ENCODE results near the gene CDC42SE2.
"Not testable (repeated sequence)": the region's sequence is repeated elsewhere in the genome, so short reads cannot be mapped to it uniquely, and the experiment has no call there.

Gene CDC42SE2

DNA sequence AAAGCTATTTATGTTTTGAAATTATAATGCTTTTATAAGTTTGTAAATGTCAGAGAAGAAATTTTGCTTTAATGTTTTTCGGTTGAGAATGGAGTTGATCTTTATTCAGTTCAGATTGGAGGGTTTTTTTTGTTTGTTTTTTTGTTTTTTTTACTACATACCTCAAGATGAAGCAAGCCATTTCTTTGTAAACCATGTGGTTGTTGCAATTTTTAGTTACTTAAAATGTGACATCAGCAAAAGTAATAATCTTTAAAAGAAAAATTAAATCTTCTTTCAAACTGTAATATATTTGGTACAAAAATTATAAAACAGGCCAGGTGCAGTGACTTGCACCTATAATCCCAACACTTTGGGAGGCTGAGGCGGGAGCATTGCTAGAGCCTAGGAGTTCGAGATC lies 102.6 kb downstream of the CDC42SE2 start:
- DNase-seq (ENCODE audit: low read depth in 3 of 3): no peak

DNA sequence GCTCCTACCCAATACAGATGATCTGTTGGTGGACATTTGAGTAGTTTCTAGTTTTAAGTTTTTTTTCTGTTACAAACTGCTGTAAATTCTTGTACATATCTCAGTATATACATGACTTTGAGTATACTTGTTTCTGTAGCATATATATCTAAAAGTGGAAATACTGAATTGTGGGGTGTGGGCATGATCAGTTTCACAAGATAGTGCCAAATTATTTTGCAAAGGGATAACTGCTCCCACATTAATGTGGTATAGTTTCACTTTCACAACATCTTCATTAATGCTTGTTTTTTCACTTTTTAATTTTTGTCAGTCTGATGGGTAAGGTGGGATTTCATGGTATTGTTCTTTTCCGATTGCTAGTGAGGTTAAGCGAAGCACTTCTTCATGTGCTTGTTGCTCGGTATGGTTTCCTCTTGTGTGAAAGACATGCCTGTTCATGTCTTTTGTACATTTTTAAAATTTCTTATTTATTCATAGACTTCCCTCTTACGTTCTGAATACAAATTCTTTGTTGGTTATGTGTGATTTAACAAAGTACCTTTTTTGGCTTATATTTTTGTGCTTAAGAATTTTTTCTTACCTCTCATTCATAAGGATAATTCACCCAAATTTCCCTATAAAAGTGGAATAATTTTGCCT lies 103.5 kb downstream of the CDC42SE2 start:
- no peak for DNase-seq (ENCODE audit: low read depth in 3 of 3)

DNA sequence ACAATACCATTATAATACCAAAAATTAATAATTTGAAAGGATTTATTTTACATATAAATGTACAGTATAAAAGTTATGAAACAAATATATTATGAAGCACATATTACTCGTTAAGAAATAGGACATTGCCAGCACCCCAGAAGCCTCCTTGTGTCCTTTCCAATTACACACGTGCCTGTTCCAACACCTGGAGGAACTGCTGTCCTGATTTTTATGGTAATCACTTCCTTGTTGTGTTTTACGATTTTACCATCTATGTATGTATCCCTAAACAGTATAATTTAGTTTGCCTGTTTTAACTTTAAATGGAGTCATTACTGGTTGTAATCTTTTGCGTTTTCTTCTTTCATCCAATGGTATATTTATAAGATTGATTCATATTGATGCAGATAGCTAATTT lies 105.0 kb downstream of the CDC42SE2 start:
- no peak for DNase-seq (ENCODE audit: low read depth in 3 of 3)

DNA sequence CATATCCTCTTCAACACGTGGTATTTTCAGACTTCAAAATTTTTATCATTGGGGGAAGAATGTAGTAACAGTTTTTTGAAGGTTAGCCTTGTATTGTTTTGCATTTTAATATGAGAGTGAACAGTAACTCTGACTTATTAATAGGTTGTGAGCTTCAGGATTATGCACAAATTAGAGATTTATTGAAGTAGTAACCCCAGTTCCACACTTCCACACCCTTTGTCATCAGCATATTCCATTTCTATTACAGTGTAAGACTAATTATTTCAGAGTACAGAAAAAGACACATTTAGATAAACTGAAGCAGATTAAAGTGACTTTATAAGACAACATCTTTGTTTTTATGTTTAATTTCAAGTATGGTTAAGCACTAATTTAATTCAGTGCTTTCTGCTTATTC lies 105.7 kb downstream of the CDC42SE2 start:
- no peak for DNase-seq (ENCODE audit: low read depth in 3 of 3)

DNA sequence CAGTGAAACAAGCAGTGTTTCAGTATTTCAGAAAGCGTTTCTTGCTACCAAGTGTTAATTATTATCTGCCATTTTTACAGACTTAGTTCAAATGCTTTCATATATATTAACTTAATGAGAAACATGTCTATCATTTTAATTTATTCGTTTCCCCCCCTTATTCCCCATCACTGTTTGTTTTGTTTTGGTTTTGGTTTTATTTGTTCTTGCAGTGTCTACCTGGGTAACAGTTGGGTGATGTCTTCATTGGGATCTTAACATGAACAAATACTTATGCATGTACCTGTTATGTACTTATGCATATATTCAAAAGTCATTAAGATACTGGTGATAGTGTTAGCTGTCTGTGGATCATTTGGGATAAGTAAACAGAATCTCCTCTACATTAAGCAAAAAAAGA lies 108.0 kb downstream of the CDC42SE2 start:
- no peak for DNase-seq (ENCODE audit: low read depth in 3 of 3)

DNA sequence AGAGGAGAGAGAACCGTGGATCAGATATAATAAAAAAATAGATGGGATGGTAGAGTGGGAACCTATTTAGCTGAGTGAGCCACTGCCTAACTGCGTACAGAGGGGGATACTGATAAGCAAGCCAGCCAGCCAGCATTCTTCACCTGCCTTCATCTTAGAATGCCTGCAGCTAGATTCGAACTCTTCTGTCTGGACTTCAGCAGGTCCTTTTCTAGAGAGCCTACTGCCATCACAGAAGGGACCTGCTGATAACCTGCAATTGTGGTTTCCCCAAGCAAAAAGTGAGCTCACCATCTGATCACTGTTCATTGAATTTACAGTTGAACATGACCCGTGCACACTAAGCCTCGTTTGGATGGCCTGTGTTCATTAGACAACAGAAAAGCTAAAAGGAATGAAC lies 109.4 kb downstream of the CDC42SE2 start:
- DNase-seq (ENCODE audit: low read depth in 3 of 3): no peak

DNA sequence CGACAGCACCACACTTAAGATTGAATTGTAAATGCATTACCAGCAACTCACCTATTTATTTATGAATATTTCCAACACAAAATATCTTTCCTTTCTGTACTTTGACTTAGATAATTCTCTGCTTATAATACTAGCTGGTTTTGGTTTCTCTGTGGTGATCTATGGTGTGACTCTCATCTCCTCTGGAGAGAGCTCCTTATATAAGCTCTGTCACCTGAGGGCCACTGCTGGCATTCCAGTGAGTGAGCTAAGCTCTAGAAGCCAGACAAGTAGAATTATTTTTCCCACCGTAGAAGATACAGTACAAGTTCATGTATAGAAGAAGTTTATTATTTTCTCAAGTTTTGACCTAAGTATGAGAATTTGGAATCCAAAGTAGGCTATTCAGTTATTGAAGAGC lies 111.5 kb downstream of the CDC42SE2 start:
- DNase-seq (ENCODE audit: low read depth in 3 of 3): no peak

DNA sequence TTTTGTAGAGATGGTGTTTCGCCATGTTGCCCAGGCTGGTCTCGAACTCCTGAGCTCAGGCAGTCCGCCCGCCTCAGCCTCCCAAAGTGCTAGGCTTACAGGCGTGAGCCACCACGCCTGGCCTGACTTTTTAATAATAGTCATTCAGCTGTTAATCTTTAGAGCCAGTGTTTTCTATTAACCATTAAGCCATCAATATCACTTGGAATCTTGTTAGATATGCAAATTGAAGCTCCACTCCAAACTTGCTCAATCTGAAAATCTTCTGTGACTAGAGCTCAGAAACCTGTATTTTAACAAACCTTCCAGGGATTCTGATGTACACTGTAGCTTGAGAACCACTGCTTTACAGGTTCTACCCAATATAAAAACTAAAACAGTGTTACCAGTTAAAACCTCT lies 113.5 kb downstream of the CDC42SE2 start:
- no peak for DNase-seq (ENCODE audit: low read depth in 3 of 3)

DNA sequence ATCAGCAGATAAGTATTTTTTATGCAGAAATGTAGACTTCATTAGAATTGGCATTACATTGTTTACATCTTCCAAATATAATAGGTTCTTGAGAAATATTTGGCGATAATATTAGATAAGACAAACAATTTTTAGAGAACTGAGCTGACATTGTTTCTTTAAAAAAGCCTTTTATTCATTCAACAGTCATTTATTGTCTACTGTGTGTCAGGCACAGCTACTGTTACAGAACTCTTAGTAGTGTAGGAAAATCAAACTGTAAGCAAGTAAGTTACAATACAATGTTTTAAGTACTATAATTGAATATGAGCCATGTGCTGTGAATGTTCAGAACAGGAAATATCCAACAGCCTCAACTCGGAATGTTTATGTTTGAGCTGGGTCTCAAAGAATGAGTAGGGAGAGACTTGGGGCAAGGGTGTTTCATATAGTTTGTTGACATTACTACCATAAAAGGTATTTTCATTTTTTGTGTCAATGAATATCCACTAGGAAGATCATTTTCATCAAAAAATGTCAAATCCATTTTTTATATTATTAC lies 114.0 kb downstream of the CDC42SE2 start:
- no peak for DNase-seq (ENCODE audit: low read depth in 3 of 3)

DNA sequence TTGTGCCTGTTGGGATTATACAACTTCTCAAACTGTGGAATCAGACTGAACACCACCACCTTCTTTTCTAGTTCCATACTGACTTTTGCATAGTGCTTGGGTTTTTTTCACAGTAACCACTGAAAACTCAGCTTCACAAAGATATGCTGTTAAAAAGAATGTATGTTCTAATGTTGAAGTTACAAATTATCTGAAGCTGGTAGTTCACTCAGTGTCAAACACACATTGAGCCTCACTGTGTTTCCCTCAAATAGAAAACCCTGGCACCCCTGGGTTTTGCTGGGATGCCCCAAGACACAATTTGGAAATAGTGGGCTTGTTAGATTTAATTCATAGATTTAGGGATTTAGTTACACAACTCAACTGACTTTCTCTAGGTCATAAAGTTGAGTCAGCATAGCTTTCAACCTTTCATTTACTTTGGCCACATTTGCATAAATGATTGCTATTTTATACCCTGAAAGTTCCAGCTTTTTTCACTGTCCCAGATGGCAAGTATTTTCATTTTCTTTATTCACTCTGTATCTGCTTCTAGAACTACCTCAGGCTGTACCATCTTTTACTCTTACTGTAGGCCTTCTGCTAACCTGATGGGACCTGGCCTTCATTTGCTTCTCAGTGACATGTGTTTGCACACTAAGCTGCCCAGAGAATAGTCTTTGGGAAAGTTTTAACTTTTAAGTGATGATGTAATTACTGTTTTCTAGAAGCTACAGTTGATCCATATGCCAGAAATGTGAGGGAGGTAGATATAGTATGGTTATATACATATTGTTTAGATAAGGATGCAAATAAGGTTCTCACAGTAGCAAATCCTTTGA lies 115.1 kb downstream of the CDC42SE2 start:
- DNase-seq (ENCODE audit: low read depth in 3 of 3): no peak

DNA sequence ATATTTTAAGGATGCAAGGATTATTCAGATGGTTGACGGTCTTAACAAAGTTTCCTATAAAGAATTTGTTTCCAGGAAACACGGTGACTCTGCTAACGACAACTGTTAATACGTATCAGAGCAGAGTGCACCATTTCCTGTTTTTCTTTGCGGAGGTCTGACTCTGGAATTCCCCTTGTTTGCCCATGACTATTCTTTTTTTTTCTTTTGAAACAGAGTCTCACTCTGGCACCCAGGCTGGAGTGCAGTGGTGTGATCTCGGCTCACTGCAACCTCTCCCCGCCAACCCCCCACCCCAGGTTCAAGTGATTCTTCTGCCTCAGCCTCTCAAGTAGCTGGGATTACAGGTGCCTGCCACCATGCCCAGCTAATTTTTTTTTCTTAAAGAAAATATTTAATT lies 115.9 kb downstream of the CDC42SE2 start:
- DNase-seq (ENCODE audit: low read depth in 3 of 3): peak in 1 of 3 donors; percentile 50

DNA sequence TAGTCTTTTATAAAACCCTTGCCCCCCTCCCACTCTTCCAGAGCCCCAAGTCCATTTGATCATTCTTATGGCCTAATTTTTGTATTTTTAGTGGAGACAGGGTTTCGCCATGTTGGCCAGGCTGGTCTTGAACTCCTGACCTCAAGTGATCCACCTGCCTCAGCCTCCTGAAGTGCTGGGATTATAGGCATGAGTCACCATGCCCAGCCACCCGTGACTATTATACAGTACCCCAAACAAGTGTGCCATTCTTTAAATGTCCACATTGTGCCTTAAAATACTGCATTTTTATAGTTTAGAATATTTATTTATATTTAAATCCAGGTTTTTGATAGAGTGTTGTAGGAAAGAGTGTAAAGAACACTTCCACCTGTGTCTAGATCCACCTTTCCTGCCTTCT lies 116.4 kb downstream of the CDC42SE2 start:
- not testable (repeated sequence) for DNase-seq (ENCODE audit: low read depth in 3 of 3)

DNA sequence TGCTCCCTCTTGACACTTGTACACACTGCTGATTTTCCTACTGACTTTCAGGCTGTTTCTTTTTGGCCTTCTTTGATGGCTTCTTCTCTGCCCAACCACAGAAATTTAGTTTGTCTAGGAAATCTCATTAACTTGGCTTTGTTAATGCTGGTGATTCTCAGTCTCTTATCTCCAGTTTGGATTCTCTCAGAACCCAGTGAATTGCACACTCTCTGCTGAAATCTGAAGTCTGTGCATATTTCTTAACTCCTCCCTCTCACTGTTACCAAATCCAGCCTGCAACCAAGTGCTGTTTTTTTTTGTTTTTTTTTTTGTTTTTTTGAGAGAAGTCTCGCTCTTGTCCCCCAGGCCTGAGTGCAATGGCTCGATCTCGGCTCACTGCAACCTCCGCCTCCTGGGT lies 117.2 kb downstream of the CDC42SE2 start:
- DNase-seq (ENCODE audit: low read depth in 3 of 3): no peak

DNA sequence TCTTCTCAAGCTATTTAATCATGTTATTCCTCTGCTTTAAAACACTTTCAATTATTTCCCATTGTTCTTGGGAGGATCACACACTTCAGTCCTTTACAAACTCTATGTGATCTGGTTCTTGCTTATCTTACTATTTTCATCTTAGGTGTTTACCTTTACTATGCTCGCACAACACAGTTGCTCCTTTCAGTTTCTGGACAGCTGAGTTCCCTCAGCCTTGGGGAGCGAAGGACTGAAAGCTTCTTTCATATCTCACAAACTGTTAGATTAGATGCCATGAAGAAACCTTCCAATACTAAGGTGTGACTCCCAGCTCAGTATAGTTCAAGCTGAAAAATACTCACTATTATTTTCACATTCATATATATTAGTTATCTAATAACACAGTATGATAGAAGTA lies 117.9 kb downstream of the CDC42SE2 start:
- no peak for DNase-seq (ENCODE audit: low read depth in 3 of 3)

DNA sequence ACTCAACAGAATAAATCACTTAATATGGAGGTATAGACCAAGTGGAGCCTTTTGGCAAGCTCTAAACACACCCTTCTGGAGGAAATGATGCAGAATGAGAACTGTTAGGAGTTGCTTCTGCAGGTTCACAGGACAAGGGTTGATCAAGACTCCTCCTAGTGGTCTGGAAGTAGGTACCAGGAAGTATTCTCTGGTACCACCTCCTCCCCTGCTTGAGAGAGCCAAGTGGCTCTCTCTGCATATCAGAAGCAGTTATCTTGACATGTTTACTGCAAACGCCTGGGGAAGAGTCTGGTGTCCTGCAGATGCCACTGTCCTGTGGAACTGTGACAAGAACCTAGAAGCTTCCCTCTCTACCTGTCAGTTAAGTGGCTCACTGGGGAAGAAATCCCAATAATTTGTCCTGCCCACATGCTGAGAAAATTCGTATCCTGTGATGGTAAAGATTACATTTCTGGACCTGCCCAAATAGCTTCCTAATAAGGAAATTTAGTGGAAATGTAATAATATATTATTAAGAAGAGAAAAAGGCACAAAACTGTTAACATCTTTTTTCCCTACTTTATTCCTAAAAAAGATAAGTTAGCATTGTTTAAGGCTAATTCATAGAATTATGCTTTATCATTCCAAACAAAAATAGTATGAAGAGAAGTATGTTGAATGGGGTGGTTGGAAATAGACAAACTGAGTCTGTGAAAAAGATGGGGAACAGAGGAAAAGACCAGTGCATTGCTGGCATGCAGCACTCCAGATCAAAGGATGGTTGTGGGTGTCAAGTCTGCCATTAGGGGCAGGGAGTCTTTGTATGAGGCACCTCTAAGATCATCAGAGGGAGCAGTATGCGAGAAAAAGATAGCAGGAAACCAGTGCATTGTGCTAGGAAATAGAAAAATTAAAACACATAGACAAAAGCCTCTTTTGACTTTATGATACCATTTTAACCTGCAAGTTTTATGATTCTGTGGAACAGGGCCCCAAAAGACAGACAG lies 118.8 kb downstream of the CDC42SE2 start:
- DNase-seq (ENCODE audit: low read depth in 3 of 3): no peak

DNA sequence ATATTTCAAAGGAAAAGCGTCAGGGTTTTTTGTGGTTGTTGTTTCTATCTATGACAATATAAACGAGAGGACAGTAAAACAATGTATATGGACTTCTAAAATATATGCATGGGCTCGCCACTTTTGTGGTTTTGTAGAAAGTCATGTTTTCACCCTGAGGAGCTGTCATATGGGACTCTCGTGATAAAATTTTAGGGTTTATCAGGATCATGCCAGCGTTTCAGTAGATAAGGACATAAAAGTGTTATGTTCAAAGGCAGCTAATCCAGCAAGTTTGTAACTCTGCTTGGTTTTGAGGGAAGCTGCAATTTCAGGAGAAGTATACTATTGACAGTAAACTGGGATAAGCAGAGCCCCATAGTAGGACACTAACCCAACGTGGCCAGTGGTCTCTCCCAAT lies 120.3 kb downstream of the CDC42SE2 start:
- DNase-seq (ENCODE audit: low read depth in 3 of 3): no peak

DNA sequence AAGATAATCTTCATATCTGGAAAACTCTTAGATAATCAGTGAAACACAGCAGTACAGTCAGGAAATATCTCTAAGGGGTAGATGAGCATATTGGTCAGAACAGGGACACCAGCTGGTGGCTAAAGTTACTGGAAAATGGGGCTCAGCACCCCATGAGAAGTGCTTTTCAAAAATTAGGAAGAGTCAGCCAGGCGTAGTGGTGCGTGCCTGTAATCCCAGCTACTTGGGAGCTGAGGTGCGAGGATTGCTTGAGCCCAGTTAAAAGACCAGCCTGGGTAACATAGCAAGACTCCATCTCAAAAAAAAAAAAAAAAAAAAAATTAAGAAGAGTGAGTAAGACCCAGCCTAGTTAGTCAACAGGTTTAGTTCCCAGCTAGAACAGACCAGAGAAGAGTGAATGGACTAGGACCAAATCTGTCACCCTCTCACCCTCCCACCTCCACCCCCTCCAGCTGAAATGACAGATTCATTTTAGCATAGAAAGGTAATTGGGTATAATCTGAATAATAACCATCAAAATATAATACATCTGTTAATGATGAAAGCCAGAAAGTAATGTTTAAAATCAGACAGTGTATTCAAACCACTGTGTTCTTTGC lies 120.9 kb downstream of the CDC42SE2 start:
- peak in 1 of 3 donors; percentile 34 for DNase-seq (ENCODE audit: low read depth in 3 of 3)

DNA sequence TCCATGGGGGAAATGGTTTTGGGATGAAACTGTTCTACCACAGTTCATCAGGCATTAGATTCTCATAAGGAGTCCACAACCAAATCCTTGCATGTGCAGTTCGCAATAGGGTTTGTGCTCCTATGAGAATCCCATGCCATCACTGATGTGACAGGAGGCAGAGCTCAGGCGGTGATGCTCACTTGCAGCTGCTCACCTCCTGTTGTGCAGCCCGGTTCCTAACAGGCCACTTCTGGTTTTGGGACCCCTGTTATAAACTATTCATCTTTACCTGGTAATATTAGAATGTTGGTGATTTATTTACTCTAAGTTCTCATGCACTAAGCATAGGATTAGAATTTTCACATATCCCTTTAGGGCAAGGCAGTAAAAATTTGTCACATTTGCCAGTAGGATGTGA lies 122.3 kb downstream of the CDC42SE2 start:
- DNase-seq (ENCODE audit: low read depth in 3 of 3): no peak

DNA sequence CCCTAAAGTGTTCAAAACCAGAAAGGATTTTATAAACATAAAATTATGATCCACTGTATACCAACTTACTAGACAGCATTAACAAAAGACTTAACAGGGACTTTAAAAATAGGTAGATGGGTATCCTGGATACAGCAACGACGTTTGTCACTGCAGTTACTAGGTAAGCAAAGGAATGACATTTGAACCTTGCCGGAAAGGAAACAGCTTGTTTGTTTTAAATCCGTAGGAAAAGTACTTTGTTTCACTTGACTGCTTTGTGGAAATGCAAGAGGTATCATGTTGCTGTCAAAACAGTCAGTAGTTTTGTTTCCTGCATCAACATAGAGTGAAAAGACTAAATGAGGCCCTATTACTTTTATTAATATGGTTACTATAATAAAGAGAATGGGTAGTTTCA lies 122.9 kb downstream of the CDC42SE2 start:
- DNase-seq (ENCODE audit: low read depth in 3 of 3): no peak

DNA sequence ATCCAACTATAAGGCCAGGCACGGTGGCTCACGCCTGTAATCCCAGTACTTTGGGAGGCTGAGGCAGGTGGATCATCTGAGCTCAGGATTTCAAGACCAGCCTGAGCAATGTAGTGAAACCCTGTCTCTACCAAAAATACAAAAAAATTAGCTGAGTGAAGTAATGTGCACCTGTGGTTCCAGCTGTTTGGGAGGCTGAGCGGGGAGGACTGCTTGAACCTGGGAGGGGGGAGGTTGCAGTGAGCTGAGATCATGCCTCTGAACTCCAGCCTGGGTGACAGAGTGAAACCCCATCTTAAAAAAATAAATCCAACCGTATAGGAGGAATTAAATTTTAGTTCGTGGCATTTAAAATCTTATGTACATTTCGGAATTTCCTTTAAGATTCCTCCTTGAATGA lies 123.4 kb downstream of the CDC42SE2 start:
- no peak for DNase-seq (ENCODE audit: low read depth in 3 of 3)

DNA sequence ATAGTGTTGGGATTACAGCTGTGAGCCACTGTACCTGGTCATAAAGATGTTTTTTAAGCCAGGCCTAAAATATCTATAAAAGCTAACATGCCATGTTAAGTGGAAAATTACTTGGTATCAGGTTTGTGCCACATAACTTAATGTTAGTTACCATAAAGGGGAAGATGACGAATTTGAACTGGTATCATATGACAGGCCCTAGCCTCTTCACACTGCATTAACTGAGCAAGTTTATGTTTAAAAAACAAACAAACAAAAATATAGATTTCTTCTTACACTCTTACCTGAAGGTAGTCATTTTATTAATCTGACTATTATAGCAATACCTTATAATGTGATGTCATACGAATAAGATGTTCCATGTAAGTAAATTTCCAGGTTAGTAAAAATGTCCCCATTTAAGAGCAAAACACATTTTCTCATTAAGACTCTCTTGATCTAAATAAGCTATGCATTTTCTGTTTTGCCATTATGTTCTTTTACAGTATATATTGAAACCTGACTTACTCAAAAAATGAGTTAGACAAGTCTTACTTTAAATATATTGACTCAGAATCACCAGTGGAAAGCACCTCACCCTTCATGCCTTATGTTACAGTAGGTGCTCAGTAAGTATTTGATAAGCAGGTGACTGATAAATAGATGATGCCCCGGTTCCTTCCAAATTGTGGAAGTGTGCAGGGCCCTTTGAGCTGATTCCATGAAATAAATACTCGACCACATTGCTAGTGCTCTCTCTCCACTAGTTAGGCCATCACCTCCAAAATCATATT lies 125.4 kb downstream of the CDC42SE2 start:
- DNase-seq (ENCODE audit: low read depth in 3 of 3): no peak

All from stimulated activated CD4-positive, alpha-beta T cell treated with anti-CD3 and anti-CD28 coated beads, TNF-alpha, amount 100 ng/mL, for 48 hours (primary cell).